HEK293 (cell line): ENCODE results near the gene PRIMA1.

Experiments
- KLF16 ChIP-seq: fragments of 450-650 bp; formaldehyde crosslinking; IDR thresholded peaks from 2 replicates; pipeline ENCODE4 v1.5.1; 2017; ENCODE audit warnings: missing biosample characterization, missing genetic modification characterization
- SALL2 ChIP-seq: fragments of 450-650 bp; formaldehyde crosslinking; IDR thresholded peaks from 2 replicates; pipeline ENCODE4 v1.5.0; 2017; ENCODE audit warnings: missing biosample characterization, mild to moderate bottlenecking, missing genetic modification characterization, borderline replicate concordance
- ZBTB7A ChIP-seq: fragments of 450-650 bp; formaldehyde crosslinking; IDR thresholded peaks from 2 replicates; pipeline ENCODE4 v1.5.1; 2016; ENCODE audit warnings: low read depth, missing biosample characterization, missing genetic modification characterization
- ZFP69B ChIP-seq: fragments of 450-650 bp; formaldehyde crosslinking; IDR thresholded peaks from 2 replicates; pipeline ENCODE4 v1.5.1; 2016; ENCODE audit warnings: missing biosample characterization, missing genetic modification characterization
- ZNF362 ChIP-seq: fragments of 450-650 bp; formaldehyde crosslinking; IDR thresholded peaks from 2 replicates; pipeline ENCODE4 v1.5.1; 2016; ENCODE audit warnings: missing biosample characterization, missing genetic modification characterization
- ZNF664 ChIP-seq: fragments of 450-650 bp; formaldehyde crosslinking; IDR thresholded peaks from 2 replicates; pipeline ENCODE4 v1.5.1; 2016; ENCODE audit warnings: missing biosample characterization, missing genetic modification characterization

- no peak for TF ChIP-seq ZBTB7A (tag by site-specific recombination)
- TF ChIP-seq ZFP69B: no peak
- TF ChIP-seq SALL2 (tag by site-specific recombination): no peak
- no peak for TF ChIP-seq ZNF664
- no peak for TF ChIP-seq ZNF362
- TF ChIP-seq KLF16 (tag by site-specific recombination): no peak
These were observed 69.0 kb downstream of the PRIMA1 start for GRCh38 chr14:93719256-93719655.
